ENCODE measurements around the gene CADM1.

Gene CADM1

GRCh38 chr11:115497303-115497702 lies 6.9 kb downstream of the CADM1 start:
- Histone ChIP-seq H3K4me2 (ENCODE audit: insufficient read depth, low read length, poor library complexity, severe bottlenecking) (no peak overlapping the region), H2BK12ac (ENCODE audit: low read length) (no peak overlapping the region), H4K8ac (ENCODE audit: low read depth, low read length) (no peak overlapping the region), H3K18ac (ENCODE audit: low read length) (no peak overlapping the region), H3K4me1 (ENCODE audit: control insufficient read depth in 2 of 2, insufficient read depth in 1 of 2, low read depth in 1 of 2, low read length in 2 of 2) (peaks cover 13 to 14% of the 10 kb centered on the region in 2 donors), H3K14ac (ENCODE audit: low read length) (no peak overlapping the region), H3K4ac (ENCODE audit: low read length) (no peak overlapping the region), H3K9me3 (replicated peaks in 1 of 2; ENCODE audit: control insufficient read depth in 2 of 2, insufficient read depth in 1 of 2, low read depth in 1 of 2, low read length in 2 of 2) (no peaks in the 10 kb centered on the region), H2BK120ac (ENCODE audit: low read depth, low read length) (no peak overlapping the region), H3K4me3 (ENCODE audit: low read length in 2 of 2) (no peak overlapping the region), H4K91ac (ENCODE audit: low read depth, low read length, poor library complexity) (no peak overlapping the region), H3K36me3 (replicated peaks in 1 of 2; ENCODE audit: control insufficient read depth in 2 of 2, insufficient read depth in 2 of 2, low read length in 2 of 2) (no peaks in the 10 kb centered on the region), H3K79me1 (ENCODE audit: low read depth, low read length) (no peaks in the 10 kb centered on the region), H2BK5ac (ENCODE audit: low read length) (no peak overlapping the region), H3K9ac (ENCODE audit: low read depth, low read length, poor library complexity) (no peak overlapping the region), H2AFZ (ENCODE audit: low read length) (no peak overlapping the region), H3K27me3 (ENCODE audit: control insufficient read depth in 3 of 3, insufficient read depth in 3 of 3, low read depth in 1 of 3, low read length in 3 of 3) (no peaks in the 10 kb centered on the region), H2BK15ac (ENCODE audit: low read length) (no peak overlapping the region), H2AK5ac (ENCODE audit: low read depth, low read length) (no peak overlapping the region), H3K23ac (ENCODE audit: low read depth, low read length, poor library complexity) (no peak overlapping the region), H3K27ac (replicated peaks; ENCODE audit: low read length) (no peak overlapping the region)
- DNase-seq (ENCODE audit: low spot score): no peak
- WGBS, 2 donors (ENCODE audit: extremely low coverage in 2 of 2, insufficient read length in 2 of 2, insufficient replicate concordance in 1 of 2): no CpG with 5 or more reads among the region's 2 CpGs

DNA sequence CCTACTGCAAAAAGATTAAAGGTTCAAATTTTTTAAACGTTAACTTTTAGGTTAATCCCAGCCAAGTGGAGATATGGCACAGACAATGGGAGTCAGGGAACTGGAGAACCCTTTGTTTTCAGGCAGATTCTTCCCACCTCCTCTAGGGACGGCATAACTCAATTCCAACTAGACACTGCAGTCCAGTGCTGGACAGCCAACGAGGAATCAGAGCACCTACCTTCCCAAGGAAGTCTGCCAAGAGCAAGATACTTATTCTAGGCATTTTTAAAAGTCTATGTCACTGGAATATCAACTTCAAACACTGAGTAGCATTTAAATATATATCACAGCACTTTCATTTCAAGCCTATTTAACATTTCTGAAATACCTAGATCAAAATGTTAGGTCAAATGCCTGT lies 7.3 kb downstream of the CADM1 start:
- no peak overlapping the region for H3K9ac ChIP-seq (ENCODE audit: low read depth, low read length, poor library complexity)
- WGBS, 2 donors (ENCODE audit: extremely low coverage in 2 of 2, insufficient read length in 2 of 2, insufficient replicate concordance in 1 of 2): no CpG with 5 or more reads among the region's 3 CpGs
- no peak for DNase-seq (ENCODE audit: low spot score)

DNA sequence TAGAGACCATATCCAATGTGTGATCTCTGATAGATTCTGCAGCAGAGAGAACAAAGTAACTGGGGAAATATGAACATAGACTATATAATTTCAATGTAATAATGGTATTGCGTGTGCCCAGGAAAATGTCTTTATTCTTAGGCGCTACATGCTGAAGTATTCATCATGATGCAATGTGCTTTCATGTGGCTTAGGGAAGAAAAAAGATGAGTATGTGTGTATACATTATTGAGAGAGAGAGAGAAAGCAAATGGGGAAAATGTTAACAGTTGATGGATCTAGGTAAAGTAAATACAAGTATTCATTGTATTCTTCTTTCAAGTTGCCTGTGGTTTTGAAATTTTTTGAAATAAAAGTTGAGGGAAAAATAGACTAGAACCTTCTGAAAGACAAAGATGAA lies 10.3 kb downstream of the CADM1 start:
- WGBS, 2 donors (ENCODE audit: extremely low coverage in 2 of 2, insufficient read length in 2 of 2, insufficient replicate concordance in 1 of 2): no CpG with 5 or more reads among the region's 2 CpGs
- DNase-seq (ENCODE audit: low spot score): no peak
- Histone ChIP-seq H3K4me2 (ENCODE audit: insufficient read depth, low read length, poor library complexity, severe bottlenecking) (no peak overlapping the region), H2BK5ac (ENCODE audit: low read length) (no peak overlapping the region), H3K27me3 (ENCODE audit: control insufficient read depth in 3 of 3, insufficient read depth in 3 of 3, low read depth in 1 of 3, low read length in 3 of 3) (no peaks in the 10 kb centered on the region), H3K4ac (ENCODE audit: low read length) (no peak overlapping the region), H2AFZ (ENCODE audit: low read length) (no peak overlapping the region), H2BK15ac (ENCODE audit: low read length) (no peak overlapping the region), H4K8ac (ENCODE audit: low read depth, low read length) (no peak overlapping the region), H3K4me3 (ENCODE audit: low read length in 2 of 2) (no peak overlapping the region), H2AK5ac (ENCODE audit: low read depth, low read length) (no peak overlapping the region), H3K14ac (ENCODE audit: low read length) (no peak overlapping the region), H3K9me3 (replicated peaks in 1 of 2; ENCODE audit: control insufficient read depth in 2 of 2, insufficient read depth in 1 of 2, low read depth in 1 of 2, low read length in 2 of 2) (no peaks in the 10 kb centered on the region), H2BK120ac (ENCODE audit: low read depth, low read length) (no peak overlapping the region), H3K36me3 (replicated peaks in 1 of 2; ENCODE audit: control insufficient read depth in 2 of 2, insufficient read depth in 2 of 2, low read length in 2 of 2) (no peaks in the 10 kb centered on the region), H3K4me1 (ENCODE audit: control insufficient read depth in 2 of 2, insufficient read depth in 1 of 2, low read depth in 1 of 2, low read length in 2 of 2) (peaks cover 0 to 3% of the 10 kb centered on the region in 2 donors), H2BK12ac (ENCODE audit: low read length) (no peak overlapping the region), H3K79me1 (ENCODE audit: low read depth, low read length) (no peaks in the 10 kb centered on the region), H4K91ac (ENCODE audit: low read depth, low read length, poor library complexity) (no peak overlapping the region), H3K23ac (ENCODE audit: low read depth, low read length, poor library complexity) (no peak overlapping the region), H3K18ac (ENCODE audit: low read length) (no peak overlapping the region), H3K27ac (replicated peaks; ENCODE audit: low read length) (no peak overlapping the region), H3K9ac (ENCODE audit: low read depth, low read length, poor library complexity) (no peak overlapping the region)

More for the DNA sequence above, 7.3 kb downstream of the CADM1 start:
- no peak overlapping the region for H2BK15ac ChIP-seq (ENCODE audit: low read length)
- peaks cover 12% of the 10 kb centered on the region in 2 donors for H3K4me1 ChIP-seq (ENCODE audit: control insufficient read depth in 2 of 2, insufficient read depth in 1 of 2, low read depth in 1 of 2, low read length in 2 of 2)
- no peak overlapping the region for H2AFZ ChIP-seq (ENCODE audit: low read length)
- H3K18ac ChIP-seq (ENCODE audit: low read length): no peak overlapping the region
- no peak overlapping the region for H3K4me3 ChIP-seq (ENCODE audit: low read length in 2 of 2)
- H3K36me3 ChIP-seq (replicated peaks in 1 of 2; ENCODE audit: control insufficient read depth in 2 of 2, insufficient read depth in 2 of 2, low read length in 2 of 2): no peaks in the 10 kb centered on the region
- H3K23ac ChIP-seq (ENCODE audit: low read depth, low read length, poor library complexity): no peak overlapping the region
- no peak overlapping the region for H2BK5ac ChIP-seq (ENCODE audit: low read length)
- no peak overlapping the region for H3K27ac ChIP-seq (replicated peaks; ENCODE audit: low read length)
- no peak overlapping the region for H3K14ac ChIP-seq (ENCODE audit: low read length)
- no peaks in the 10 kb centered on the region for H3K27me3 ChIP-seq (ENCODE audit: control insufficient read depth in 3 of 3, insufficient read depth in 3 of 3, low read depth in 1 of 3, low read length in 3 of 3)
- no peak overlapping the region for H4K91ac ChIP-seq (ENCODE audit: low read depth, low read length, poor library complexity)
- H2AK5ac ChIP-seq (ENCODE audit: low read depth, low read length): no peak overlapping the region
- no peak overlapping the region for H3K4me2 ChIP-seq (ENCODE audit: insufficient read depth, low read length, poor library complexity, severe bottlenecking)
- no peak overlapping the region for H2BK120ac ChIP-seq (ENCODE audit: low read depth, low read length)
- H2BK12ac ChIP-seq (ENCODE audit: low read length): no peak overlapping the region
- no peaks in the 10 kb centered on the region for H3K9me3 ChIP-seq (replicated peaks in 1 of 2; ENCODE audit: control insufficient read depth in 2 of 2, insufficient read depth in 1 of 2, low read depth in 1 of 2, low read length in 2 of 2)
- H3K79me1 ChIP-seq (ENCODE audit: low read depth, low read length): no peaks in the 10 kb centered on the region
- no peak overlapping the region for H3K4ac ChIP-seq (ENCODE audit: low read length)
- no peak overlapping the region for H4K8ac ChIP-seq (ENCODE audit: low read depth, low read length)

DNA sequence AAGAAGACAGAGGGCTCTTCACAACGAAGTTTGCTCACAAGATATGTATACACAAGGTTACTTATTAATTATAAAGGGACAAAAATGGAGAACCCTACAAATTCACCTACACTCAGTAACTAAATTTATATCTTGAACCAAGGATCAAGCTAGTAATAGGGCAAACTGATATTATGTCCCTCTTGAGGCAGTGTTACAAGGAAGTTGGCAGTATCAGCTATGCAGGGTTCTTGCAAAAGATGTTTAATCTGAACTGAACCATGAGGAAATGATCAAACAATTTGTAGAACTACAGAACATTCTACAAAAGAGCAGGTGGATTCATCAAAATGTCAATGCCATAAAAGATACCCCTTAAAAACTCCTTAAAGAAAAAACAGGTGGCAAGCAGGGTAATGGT lies 10.7 kb downstream of the CADM1 start:
- DNase-seq (ENCODE audit: low spot score): no peak
- no peak overlapping the region for H2BK12ac ChIP-seq (ENCODE audit: low read length)
- no CpG with 5 or more reads among the region's 1 CpG for WGBS, 2 donors (ENCODE audit: extremely low coverage in 2 of 2, insufficient read length in 2 of 2, insufficient replicate concordance in 1 of 2)

More for the DNA sequence above, 10.7 kb downstream of the CADM1 start:
- Histone ChIP-seq H3K79me1 (ENCODE audit: low read depth, low read length) (no peaks in the 10 kb centered on the region), H2BK5ac (ENCODE audit: low read length) (no peak overlapping the region), H4K8ac (ENCODE audit: low read depth, low read length) (no peak overlapping the region), H2AFZ (ENCODE audit: low read length) (no peak overlapping the region), H3K4ac (ENCODE audit: low read length) (no peak overlapping the region), H3K14ac (ENCODE audit: low read length) (no peak overlapping the region), H3K23ac (ENCODE audit: low read depth, low read length, poor library complexity) (no peak overlapping the region), H3K27ac (replicated peaks; ENCODE audit: low read length) (no peak overlapping the region), H3K36me3 (replicated peaks in 1 of 2; ENCODE audit: control insufficient read depth in 2 of 2, insufficient read depth in 2 of 2, low read length in 2 of 2) (no peaks in the 10 kb centered on the region), H3K18ac (ENCODE audit: low read length) (no peak overlapping the region), H3K4me3 (ENCODE audit: low read length in 2 of 2) (no peak overlapping the region), H2AK5ac (ENCODE audit: low read depth, low read length) (no peak overlapping the region), H2BK120ac (ENCODE audit: low read depth, low read length) (no peak overlapping the region), H4K91ac (ENCODE audit: low read depth, low read length, poor library complexity) (no peak overlapping the region), H3K9me3 (replicated peaks in 1 of 2; ENCODE audit: control insufficient read depth in 2 of 2, insufficient read depth in 1 of 2, low read depth in 1 of 2, low read length in 2 of 2) (no peaks in the 10 kb centered on the region), H3K4me1 (ENCODE audit: control insufficient read depth in 2 of 2, insufficient read depth in 1 of 2, low read depth in 1 of 2, low read length in 2 of 2) (peaks cover 0 to 3% of the 10 kb centered on the region in 2 donors), H2BK15ac (ENCODE audit: low read length) (no peak overlapping the region), H3K27me3 (ENCODE audit: control insufficient read depth in 3 of 3, insufficient read depth in 3 of 3, low read depth in 1 of 3, low read length in 3 of 3) (no peaks in the 10 kb centered on the region), H3K4me2 (ENCODE audit: insufficient read depth, low read length, poor library complexity, severe bottlenecking) (no peak overlapping the region), H3K9ac (ENCODE audit: low read depth, low read length, poor library complexity) (no peak overlapping the region)

Measured in neuronal stem cell (in vitro differentiated cells).